Measurements from ENCODE around the gene ZNF350. TPM values are rescaled to one million over a fixed set of nuclear protein-coding genes. Genes with fewer than 3 reads are reported as not detected.

The ZNF350 gene
- total and polyA plus RNA-seq, 2 of the 13 experiments (the other 11 are each of a cell fraction or from before 2014, with no cell fraction given) = 3.7 to 6.9 TPM

DNA sequence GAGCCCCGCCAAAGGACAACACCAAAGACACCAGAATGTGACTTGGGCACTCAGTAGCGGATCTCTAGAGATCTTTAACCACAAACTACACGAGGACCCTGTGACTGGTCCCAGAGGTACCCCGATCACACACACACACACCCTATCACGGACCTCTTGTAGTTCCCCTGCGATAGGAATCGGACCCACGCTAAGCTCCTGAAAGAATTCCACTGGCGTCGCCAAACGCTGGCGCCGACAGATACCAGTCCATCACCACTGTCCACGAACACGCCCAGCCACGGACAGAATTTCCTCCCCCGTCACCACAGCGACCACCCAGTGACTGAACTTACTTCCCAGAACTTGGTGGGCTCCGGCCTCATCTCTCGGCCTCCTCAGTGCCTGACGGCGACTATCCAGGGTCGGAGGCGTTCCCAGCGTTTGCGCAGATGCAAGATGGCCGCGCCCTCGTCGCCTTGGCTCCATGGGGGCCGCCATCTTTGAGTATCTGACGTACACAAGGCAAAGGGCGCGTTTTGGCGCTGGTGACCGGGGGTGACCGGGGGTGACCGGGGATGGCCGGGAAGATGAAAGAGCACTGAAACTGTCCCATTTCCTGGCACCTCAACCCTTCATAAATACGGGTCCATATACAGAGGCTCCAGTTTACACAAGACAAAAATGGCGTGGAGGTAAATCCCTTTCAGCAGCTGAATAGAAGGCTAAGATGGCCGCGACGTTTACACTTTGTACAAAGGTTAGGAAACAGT lies 21.3 kb upstream of the ZNF350 start, which contains the start of gene ZNF615 (continued):
- TF ChIP-seq, protein P1, sequence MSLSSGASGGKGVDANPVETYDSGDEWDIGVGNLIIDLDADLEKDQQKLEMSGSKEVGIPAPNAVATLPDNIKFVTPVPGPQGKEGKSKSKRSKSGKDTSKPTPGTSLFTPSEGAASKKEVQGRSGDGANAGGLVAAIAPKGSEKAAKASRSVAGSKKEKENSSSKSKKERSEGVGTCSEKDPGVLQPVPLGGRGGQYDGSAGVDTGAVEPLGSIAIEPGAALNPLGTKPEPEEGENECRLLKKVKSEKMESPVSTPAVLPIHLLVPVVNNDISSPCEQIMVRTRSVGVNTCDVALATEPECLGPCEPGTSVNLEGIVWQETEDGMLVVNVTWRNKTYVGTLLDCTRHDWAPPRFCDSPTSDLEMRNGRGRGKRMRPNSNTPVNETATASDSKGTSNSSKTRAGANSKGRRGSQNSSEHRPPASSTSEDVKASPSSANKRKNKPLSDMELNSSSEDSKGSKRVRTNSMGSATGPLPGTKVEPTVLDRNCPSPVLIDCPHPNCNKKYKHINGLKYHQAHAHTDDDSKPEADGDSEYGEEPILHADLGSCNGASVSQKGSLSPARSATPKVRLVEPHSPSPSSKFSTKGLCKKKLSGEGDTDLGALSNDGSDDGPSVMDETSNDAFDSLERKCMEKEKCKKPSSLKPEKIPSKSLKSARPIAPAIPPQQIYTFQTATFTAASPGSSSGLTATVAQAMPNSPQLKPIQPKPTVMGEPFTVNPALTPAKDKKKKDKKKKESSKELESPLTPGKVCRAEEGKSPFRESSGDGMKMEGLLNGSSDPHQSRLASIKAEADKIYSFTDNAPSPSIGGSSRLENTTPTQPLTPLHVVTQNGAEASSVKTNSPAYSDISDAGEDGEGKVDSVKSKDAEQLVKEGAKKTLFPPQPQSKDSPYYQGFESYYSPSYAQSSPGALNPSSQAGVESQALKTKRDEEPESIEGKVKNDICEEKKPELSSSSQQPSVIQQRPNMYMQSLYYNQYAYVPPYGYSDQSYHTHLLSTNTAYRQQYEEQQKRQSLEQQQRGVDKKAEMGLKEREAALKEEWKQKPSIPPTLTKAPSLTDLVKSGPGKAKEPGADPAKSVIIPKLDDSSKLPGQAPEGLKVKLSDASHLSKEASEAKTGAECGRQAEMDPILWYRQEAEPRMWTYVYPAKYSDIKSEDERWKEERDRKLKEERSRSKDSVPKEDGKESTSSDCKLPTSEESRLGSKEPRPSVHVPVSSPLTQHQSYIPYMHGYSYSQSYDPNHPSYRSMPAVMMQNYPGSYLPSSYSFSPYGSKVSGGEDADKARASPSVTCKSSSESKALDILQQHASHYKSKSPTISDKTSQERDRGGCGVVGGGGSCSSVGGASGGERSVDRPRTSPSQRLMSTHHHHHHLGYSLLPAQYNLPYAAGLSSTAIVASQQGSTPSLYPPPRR (CRISPR knock-in tag; IDR thresholded peaks at IDR 0.05; ENCODE audit: borderline replicate concordance) = 0 out of 2 replicates have a peak, but pooled peaks have one; percentile 31
- TF ChIP-seq ARNT2 (CRISPR knock-in tag; IDR thresholded peaks at IDR 0.05; ENCODE audit: low read depth) = peak; percentile 78
- 0 out of 2 replicates have a peak, but pooled peaks have one; percentile 32 for TF ChIP-seq FIP1L1 (IDR thresholded peaks at IDR 0.05; ENCODE audit: borderline replicate concordance, insufficient read depth, low read depth, low read length)
- TF ChIP-seq ZNF713 (CRISPR knock-in tag; IDR thresholded peaks at IDR 0.05) = no peak
- TF ChIP-seq ZNF484 (CRISPR knock-in tag; IDR thresholded peaks at IDR 0.05; ENCODE audit: borderline replicate concordance, low read depth) = no peak
- TF ChIP-seq, protein P2, sequence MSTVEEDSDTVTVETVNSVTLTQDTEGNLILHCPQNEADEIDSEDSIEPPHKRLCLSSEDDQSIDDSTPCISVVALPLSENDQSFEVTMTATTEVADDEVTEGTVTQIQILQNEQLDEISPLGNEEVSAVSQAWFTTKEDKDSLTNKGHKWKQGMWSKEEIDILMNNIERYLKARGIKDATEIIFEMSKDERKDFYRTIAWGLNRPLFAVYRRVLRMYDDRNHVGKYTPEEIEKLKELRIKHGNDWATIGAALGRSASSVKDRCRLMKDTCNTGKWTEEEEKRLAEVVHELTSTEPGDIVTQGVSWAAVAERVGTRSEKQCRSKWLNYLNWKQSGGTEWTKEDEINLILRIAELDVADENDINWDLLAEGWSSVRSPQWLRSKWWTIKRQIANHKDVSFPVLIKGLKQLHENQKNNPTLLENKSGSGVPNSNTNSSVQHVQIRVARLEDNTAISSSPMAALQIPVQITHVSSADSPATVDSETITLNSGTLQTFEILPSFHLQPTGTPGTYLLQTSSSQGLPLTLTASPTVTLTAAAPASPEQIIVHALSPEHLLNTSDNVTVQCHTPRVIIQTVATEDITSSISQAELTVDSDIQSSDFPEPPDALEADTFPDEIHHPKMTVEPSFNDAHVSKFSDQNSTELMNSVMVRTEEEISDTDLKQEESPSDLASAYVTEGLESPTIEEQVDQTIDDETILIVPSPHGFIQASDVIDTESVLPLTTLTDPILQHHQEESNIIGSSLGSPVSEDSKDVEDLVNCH (CRISPR knock-in tag; IDR thresholded peaks at IDR 0.05) = no peak
- TF ChIP-seq ZNF292 (CRISPR knock-in tag; IDR thresholded peaks at IDR 0.05; ENCODE audit: borderline replicate concordance, low read depth) = 0 out of 2 replicates have a peak, but pooled peaks have one; percentile 19
- TF ChIP-seq SYNCRIP (IDR thresholded peaks at IDR 0.05; ENCODE audit: insufficient read depth, low read depth, low read length) = no peak
- TF ChIP-seq ZNF331 (CRISPR knock-in tag; IDR thresholded peaks at IDR 0.05) = 0 out of 2 replicates have a peak, but pooled peaks have one; percentile 60
- TF ChIP-seq SNAPC2 (CRISPR knock-in tag; IDR thresholded peaks at IDR 0.05) = peak; percentile 72; the same call in 1 of the 2 replicates
- TF ChIP-seq ZNF629 (CRISPR knock-in tag; conservative IDR thresholded peaks at IDR 0.05) = no peak
- TF ChIP-seq DR1 (CRISPR knock-in tag; IDR thresholded peaks at IDR 0.05) = no peak
- peak; percentile 91 for TF ChIP-seq ZNF556 (CRISPR knock-in tag; IDR thresholded peaks at IDR 0.05; ENCODE audit: borderline replicate concordance)
- TF ChIP-seq, protein P3, sequence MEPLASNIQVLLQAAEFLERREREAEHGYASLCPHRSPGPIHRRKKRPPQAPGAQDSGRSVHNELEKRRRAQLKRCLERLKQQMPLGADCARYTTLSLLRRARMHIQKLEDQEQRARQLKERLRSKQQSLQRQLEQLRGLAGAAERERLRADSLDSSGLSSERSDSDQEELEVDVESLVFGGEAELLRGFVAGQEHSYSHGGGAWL (CRISPR knock-in tag; IDR thresholded peaks at IDR 0.05) = 0 out of 2 replicates have a peak, but pooled peaks have one; percentile 50
- TF ChIP-seq CEBPG (CRISPR knock-in tag; IDR thresholded peaks at IDR 0.05) = peak; percentile 16; the same call in 1 of the 2 replicates
- no peak for TF ChIP-seq ZKSCAN8 (CRISPR knock-in tag; IDR thresholded peaks at IDR 0.05; ENCODE audit: borderline replicate concordance)
- peak; percentile 37 to 81; a peak in 3 of 4 replicates for TF ChIP-seq POLR2A (IDR thresholded peaks at IDR 0.05; ENCODE audit: insufficient read depth in 1 of 2, low read depth in 2 of 2, low read length in 2 of 2)
- TF ChIP-seq, protein P4, sequence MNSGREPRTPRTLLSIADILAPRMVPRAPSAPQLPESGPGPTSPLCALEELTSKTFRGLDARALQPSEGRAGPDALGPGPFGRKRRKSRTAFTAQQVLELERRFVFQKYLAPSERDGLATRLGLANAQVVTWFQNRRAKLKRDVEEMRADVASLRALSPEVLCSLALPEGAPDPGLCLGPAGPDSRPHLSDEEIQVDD (CRISPR knock-in tag; IDR thresholded peaks at IDR 0.05; ENCODE audit: borderline replicate concordance) = no peak
- TF ChIP-seq, protein P5, sequence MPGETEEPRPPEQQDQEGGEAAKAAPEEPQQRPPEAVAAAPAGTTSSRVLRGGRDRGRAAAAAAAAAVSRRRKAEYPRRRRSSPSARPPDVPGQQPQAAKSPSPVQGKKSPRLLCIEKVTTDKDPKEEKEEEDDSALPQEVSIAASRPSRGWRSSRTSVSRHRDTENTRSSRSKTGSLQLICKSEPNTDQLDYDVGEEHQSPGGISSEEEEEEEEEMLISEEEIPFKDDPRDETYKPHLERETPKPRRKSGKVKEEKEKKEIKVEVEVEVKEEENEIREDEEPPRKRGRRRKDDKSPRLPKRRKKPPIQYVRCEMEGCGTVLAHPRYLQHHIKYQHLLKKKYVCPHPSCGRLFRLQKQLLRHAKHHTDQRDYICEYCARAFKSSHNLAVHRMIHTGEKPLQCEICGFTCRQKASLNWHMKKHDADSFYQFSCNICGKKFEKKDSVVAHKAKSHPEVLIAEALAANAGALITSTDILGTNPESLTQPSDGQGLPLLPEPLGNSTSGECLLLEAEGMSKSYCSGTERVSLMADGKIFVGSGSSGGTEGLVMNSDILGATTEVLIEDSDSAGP (CRISPR knock-in tag; IDR thresholded peaks at IDR 0.05; ENCODE audit: borderline replicate concordance) = peak; percentile 84; the same call in 1 of the 2 replicates

Data from HepG2 (cell line).